Cardiac fibroblast (primary cell): ENCODE data around the gene ZNF487.

ENCODE experiments used
- DNase-seq, 2 donors: peaks; one replicate each; pipeline versions ENCODE4 v3.0.0 to v3.0.0-alpha.2; 2010; ENCODE audit warnings: low read depth in 2 of 2
- H3K4me3 ChIP-seq, 2 donors: replicated peaks in 1 of 2; 1 replicate in 1 of 2; 2 replicates in 1 of 2; pipeline ENCODE4 v1.5.1; 2011; ENCODE audit warnings: low read depth in 2 of 2, low read length in 2 of 2, mild to moderate bottlenecking in 2 of 2, moderate library complexity in 1 of 2
- CTCF ChIP-seq: IDR thresholded peaks from one replicate; pipeline ENCODE4 v1.5.1; 2011; ENCODE audit warnings: low read depth, mild to moderate bottlenecking, low read length, inconsistent platforms

Gene ZNF487

GRCh38 chr10:43403911-43404703 lies 32.8 kb upstream of the ZNF487 start:
- H3K4me3 ChIP-seq, result no peak overlapping the region
- DNase-seq, result no peak
- no peak for TF ChIP-seq CTCF

- no peak for DNase-seq
- H3K4me3 ChIP-seq, result no peak overlapping the region
- no peak for TF ChIP-seq CTCF
Observed at GRCh38 chr10:43404704-43405084, 32.2 kb upstream of the ZNF487 start.

- TF ChIP-seq CTCF, result no peak
- DNase-seq, result peak; percentile 44 to 58
- H3K4me3 ChIP-seq, result peak overlapping the region; percentile 82 to 84
Observed at GRCh38 chr10:43407148-43407575, 29.7 kb upstream of the ZNF487 start.

GRCh38 chr10:43407576-43408330 lies 29.2 kb upstream of the ZNF487 start:
- H3K4me3 ChIP-seq, result peak overlapping the region; percentile 82 to 84
- DNase-seq, result peak; percentile 93 to 95
- TF ChIP-seq CTCF, result peak; percentile 67

GRCh38 chr10:43408331-43408709 lies 28.6 kb upstream of the ZNF487 start:
- no peak for DNase-seq
- peak overlapping the region; percentile 82 to 84 for H3K4me3 ChIP-seq
- TF ChIP-seq CTCF, result no peak

- DNase-seq, result peak; percentile 96 to 98
- no peak for TF ChIP-seq CTCF
- H3K4me3 ChIP-seq, result peak within 1 kb of the TSS; percentile 82 to 84
Observed at GRCh38 chr10:43408710-43409384, 28.1 kb upstream of the ZNF487 start, which contains the start of gene HNRNPF. TSS of gene HNRNPF (minus strand) at chr10:43409186. CDS start at chr10:43387884, 21,302 bp downstream.
